SK-N-SH (cell line): ENCODE data around the gene BCAS4.

Experiments used
- MAX ChIP-seq: IDR thresholded peaks from 2 replicates; pipeline ENCODE4 v1.4.0; 2012; ENCODE audit warnings: low read depth
- RAD21 ChIP-seq: IDR thresholded peaks from 2 replicates; pipeline ENCODE4 v1.6.1; 2012; ENCODE audit warnings: mild to moderate bottlenecking, low read length
- TF ChIP-seq, protein P1 (sequence below): fragments of 200-600 bp; sonication (generic); IDR thresholded peaks from 2 replicates; pipeline ENCODE4 v1.6.1; 2017; ENCODE audit warnings: antibody characterized with exemption, mild to moderate bottlenecking, moderate library complexity

GRCh38 chr20:50798650-50799049 lies 3.8 kb downstream of the BCAS4 start:
- TF ChIP-seq, protein P1, sequence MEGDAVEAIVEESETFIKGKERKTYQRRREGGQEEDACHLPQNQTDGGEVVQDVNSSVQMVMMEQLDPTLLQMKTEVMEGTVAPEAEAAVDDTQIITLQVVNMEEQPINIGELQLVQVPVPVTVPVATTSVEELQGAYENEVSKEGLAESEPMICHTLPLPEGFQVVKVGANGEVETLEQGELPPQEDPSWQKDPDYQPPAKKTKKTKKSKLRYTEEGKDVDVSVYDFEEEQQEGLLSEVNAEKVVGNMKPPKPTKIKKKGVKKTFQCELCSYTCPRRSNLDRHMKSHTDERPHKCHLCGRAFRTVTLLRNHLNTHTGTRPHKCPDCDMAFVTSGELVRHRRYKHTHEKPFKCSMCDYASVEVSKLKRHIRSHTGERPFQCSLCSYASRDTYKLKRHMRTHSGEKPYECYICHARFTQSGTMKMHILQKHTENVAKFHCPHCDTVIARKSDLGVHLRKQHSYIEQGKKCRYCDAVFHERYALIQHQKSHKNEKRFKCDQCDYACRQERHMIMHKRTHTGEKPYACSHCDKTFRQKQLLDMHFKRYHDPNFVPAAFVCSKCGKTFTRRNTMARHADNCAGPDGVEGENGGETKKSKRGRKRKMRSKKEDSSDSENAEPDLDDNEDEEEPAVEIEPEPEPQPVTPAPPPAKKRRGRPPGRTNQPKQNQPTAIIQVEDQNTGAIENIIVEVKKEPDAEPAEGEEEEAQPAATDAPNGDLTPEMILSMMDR, result no peak
- TF ChIP-seq RAD21 (no peak), MAX (no peak)
